Sigmoid colon (tissue), 7 donors: ENCODE data around the gene PREP. TPM values are rescaled to one million over a fixed set of nuclear protein-coding genes. Genes with fewer than 3 reads are reported as not detected.

Experiments
- DNase-seq: peaks from one replicate; pipeline ENCODE4 v3.0.0-alpha.2; 2019
- H3K27ac ChIP-seq, 4 donors: fragments of 200-600 bp; sonication (generic); one replicate each; pipeline ENCODE4 v1.5.1; 2016 to 2019; ENCODE audit warnings: mild to moderate bottlenecking in 1 of 4
- H3K27me3 ChIP-seq, 3 donors: fragments of 200-600 bp; sonication (generic); one replicate each; pipeline ENCODE4 v1.5.1; 2019; ENCODE audit warnings: mild to moderate bottlenecking in 1 of 3
- H3K36me3 ChIP-seq, 4 donors: fragments of 200-600 bp; sonication (generic); one replicate each; pipeline ENCODE4 v1.5.1; 2016 to 2019
- H3K4me1 ChIP-seq, 4 donors: fragments of 200-600 bp; sonication (generic); one replicate each; pipeline ENCODE4 v1.5.1; 2017 to 2019
- H3K4me3 ChIP-seq, 4 donors: fragments of 200-600 bp; sonication (generic); one replicate each; pipeline ENCODE4 v1.5.1; 2017 to 2019; ENCODE audit warnings: mild to moderate bottlenecking in 2 of 4, moderate library complexity in 1 of 4
- H3K9me3 ChIP-seq, 4 donors: fragments of 200-600 bp in 3 of 4; sonication (generic) in 3 of 4; one replicate each; pipeline versions ENCODE4 v1.5.1 to v1.6.1; 2013 to 2019
- CTCF ChIP-seq, 4 experiments: fragments of 450-650 bp in 3 of 4; fragments of 200-600 bp in 1 of 4; IDR thresholded peaks; one replicate each; pipeline ENCODE4 v1.5.1; 2016 to 2019; ENCODE audit warnings: antibody characterized with exemption in 4 of 4, mild to moderate bottlenecking in 3 of 4, moderate library complexity in 2 of 4
- EP300 ChIP-seq, 4 donors: sonication (generic); formaldehyde crosslinking; IDR thresholded peaks; one replicate each; pipeline ENCODE4 v1.6.1; 2017; ENCODE audit warnings: antibody characterized with exemption in 4 of 4
- POLR2A ChIP-seq, 2 donors: fragments of 450-650 bp; IDR thresholded peaks; one replicate each; pipeline ENCODE4 v1.6.1; 2016; ENCODE audit warnings: antibody characterized with exemption in 2 of 2, mild to moderate bottlenecking in 2 of 2, moderate library complexity in 2 of 2
- POLR2AphosphoS5 ChIP-seq, 4 donors: sonication (generic); formaldehyde crosslinking; IDR thresholded peaks; one replicate each; pipeline ENCODE4 v1.6.1; 2017; ENCODE audit warnings: antibody characterized with exemption in 4 of 4
- WGBS, 2 donors: extraction: QIAGEN DNeasy Blood & Tissue Kit; methylation state at CpG; one replicate each; pipeline ENCODE4 v1.1.7; 2013; 5-methylcytosine and 5-hydroxymethylcytosine counted together
- intact Hi-C: fragments of 100-400 bp; cut with DNase I; formaldehyde crosslinking; loops from one replicate; pipeline ENCODE4 v1.15.1; 2023
- polyA plus RNA-seq, 3 donors: library from polyadenylated mRNA; stranded (reverse); fragments of 200-250 nt; gene quantifications; one replicate each; pipeline ENCODE4 v1.2.3, GENCODE V29; 2013
- total RNA-seq, 4 donors: library from RNA; depleted of rRNA; stranded (reverse); fragments of >200 nt; gene quantifications; one replicate each; pipeline ENCODE4 v1.1.0, GENCODE V29; 2016
- donor health status: healthy with polysubstance abuse.
- donor health status: Bipolar disorder and iron deficiency.
- donor health status: healthy.

The PREP gene
- total and polyA plus RNA-seq, 7 donors: 14.1 to 47.9 (median 23.5) TPM

- Histone ChIP-seq H3K9me3 (no peaks in the 10 kb centered on the region), H3K4me1 (peaks cover 0 to 8% (median 0%) of the 10 kb centered on the region in 4 donors), H3K27me3 (no peaks in the 10 kb centered on the region), H3K36me3 (no peaks in the 10 kb centered on the region), H3K4me3 (no peak overlapping the region), H3K27ac (no peak overlapping the region)
- 77 to 82% methylated on average over 2 of the region's 2 CpGs for WGBS, 2 donors
- intact Hi-C loops: no loop called here
- TF ChIP-seq POLR2A (IDR thresholded peaks at IDR 0.05) (no peak), POLR2AphosphoS5 (IDR thresholded peaks at IDR 0.05) (no peak), EP300 (IDR thresholded peaks at IDR 0.05) (no peak), CTCF (IDR thresholded peaks at IDR 0.05) (no peak)
- DNase-seq: no peak
Measured at GRCh38 chr6:105437236-105437635, 34.4 kb upstream of the PREP start.

GRCh38 chr6:105433723-105434122 lies 30.8 kb upstream of the PREP start:
- Histone ChIP-seq H3K9me3 (no peaks in the 10 kb centered on the region), H3K4me1 (peaks cover 0 to 8% (median 0%) of the 10 kb centered on the region in 4 donors), H3K4me3 (no peak overlapping the region), H3K27me3 (no peaks in the 10 kb centered on the region), H3K27ac (no peak overlapping the region), H3K36me3 (no peaks in the 10 kb centered on the region)
- TF ChIP-seq EP300 (IDR thresholded peaks at IDR 0.05) (no peak), POLR2A (IDR thresholded peaks at IDR 0.05) (no peak), POLR2AphosphoS5 (IDR thresholded peaks at IDR 0.05) (no peak), CTCF (IDR thresholded peaks at IDR 0.05) (no peak)
- no peak for DNase-seq
- WGBS, 2 donors: 79 to 85% methylated on average over 3 of the region's 3 CpGs
- intact Hi-C loops: loop anchor here (5.0 kb wide), 2 partner anchors 789 to 869 kb away; no protein-coding TSS in a partner anchor

GRCh38 chr6:105432797-105433196 lies 29.9 kb upstream of the PREP start:
- H3K27me3 ChIP-seq: no peaks in the 10 kb centered on the region
- DNase-seq: no peak
- intact Hi-C loops: loop anchor here (5.0 kb wide), 2 partner anchors 790 to 870 kb away; no protein-coding TSS in a partner anchor
- peaks cover 0 to 8% (median 0%) of the 10 kb centered on the region in 4 donors for H3K4me1 ChIP-seq
- 74 to 77% methylated on average over 3 of the region's 3 CpGs for WGBS, 2 donors
- no peak overlapping the region for H3K4me3 ChIP-seq
- TF ChIP-seq EP300 (IDR thresholded peaks at IDR 0.05) (no peak), CTCF (IDR thresholded peaks at IDR 0.05) (no peak), POLR2A (IDR thresholded peaks at IDR 0.05) (no peak), POLR2AphosphoS5 (IDR thresholded peaks at IDR 0.05) (no peak)
- H3K36me3 ChIP-seq: no peaks in the 10 kb centered on the region
- no peaks in the 10 kb centered on the region for H3K9me3 ChIP-seq
- no peak overlapping the region for H3K27ac ChIP-seq

DNA sequence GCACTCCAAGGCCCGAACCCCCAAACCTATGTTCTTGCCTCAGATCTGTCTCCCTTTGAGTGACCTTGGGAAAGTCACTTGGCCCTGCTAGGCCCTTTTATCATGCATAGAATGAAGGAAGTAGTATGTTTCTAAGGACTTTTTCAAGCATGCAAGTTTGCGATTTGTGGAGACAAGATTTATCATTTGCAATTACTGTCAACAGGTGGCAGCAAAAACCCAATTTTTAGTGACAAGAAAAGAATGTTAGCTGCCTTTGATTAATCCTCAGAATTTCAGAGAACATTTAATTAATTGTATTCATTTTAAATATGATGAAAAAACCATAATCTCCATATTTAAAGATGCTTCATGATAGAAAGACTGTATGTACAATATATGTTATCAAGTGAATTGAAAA lies 28.3 kb upstream of the PREP start:
- Histone ChIP-seq H3K27ac (no peak overlapping the region), H3K4me3 (no peak overlapping the region), H3K36me3 (no peaks in the 10 kb centered on the region), H3K4me1 (peaks cover 0 to 8% (median 0%) of the 10 kb centered on the region in 4 donors), H3K9me3 (no peaks in the 10 kb centered on the region), H3K27me3 (no peaks in the 10 kb centered on the region)
- 35 to 40% methylated on average over 2 of the region's 2 CpGs for whole genome bisulfite sequencing, 2 donors
- no peak for DNase-seq
- TF ChIP-seq CTCF (IDR thresholded peaks at IDR 0.05): peak; percentile 10 to 49 (median 28)
- no peak for TF ChIP-seq POLR2A (IDR thresholded peaks at IDR 0.05)
- TF ChIP-seq EP300 (IDR thresholded peaks at IDR 0.05): no peak
- intact Hi-C loops: loop anchor here (5.0 kb wide), 2 partner anchors 791 to 871 kb away; no protein-coding TSS in a partner anchor

- H3K27ac ChIP-seq: no peak overlapping the region
- no peak overlapping the region for H3K4me3 ChIP-seq
- no peaks in the 10 kb centered on the region for H3K9me3 ChIP-seq
- H3K36me3 ChIP-seq: no peaks in the 10 kb centered on the region
- WGBS, 2 donors: 92 to 93% methylated on average over 3 of the region's 3 CpGs
- peaks cover 0 to 8% (median 0%) of the 10 kb centered on the region in 4 donors for H3K4me1 ChIP-seq
- no peak for DNase-seq
- no peaks in the 10 kb centered on the region for H3K27me3 ChIP-seq
- no peak for TF ChIP-seq POLR2AphosphoS5 (IDR thresholded peaks at IDR 0.05)
- intact Hi-C loops: loop anchor here (5.0 kb wide), 2 partner anchors 792 to 872 kb away; no protein-coding TSS in a partner anchor
Measured at GRCh38 chr6:105430685-105431084, 27.8 kb upstream of the PREP start.
